ENCODE data around the gene GOLGA8M.
"Not testable (repeated sequence)": the region's sequence is repeated elsewhere in the genome, so short reads cannot be mapped to it uniquely, and the experiment has no call there.

GOLGA8M gene

GRCh38 chr15:28702427-28702826 lies 9.8 kb downstream of the GOLGA8M start:
- H3K36me3 ChIP-seq (replicated peaks); DNase-seq (ENCODE audit: low spot score in 2 of 2); H3K4me1 ChIP-seq; H3K9me3 ChIP-seq; H3K4me3 ChIP-seq; in situ Hi-C loops (cut with MboI; ENCODE audit: low sequenced_read_pairs); H3K27me3 ChIP-seq (ENCODE audit: low read depth): not testable (repeated sequence)

- H3K36me3 ChIP-seq (replicated peaks); H3K9me3 ChIP-seq; DNase-seq (ENCODE audit: low spot score in 2 of 2); in situ Hi-C loops (cut with MboI; ENCODE audit: low sequenced_read_pairs); H3K27me3 ChIP-seq (ENCODE audit: low read depth); H3K4me1 ChIP-seq; H3K4me3 ChIP-seq: not testable (repeated sequence)
These were observed 18.0 kb downstream of the GOLGA8M start for GRCh38 chr15:28694006-28694751.

GRCh38 chr15:28693021-28693420 lies 19.2 kb downstream of the GOLGA8M start:
- H3K36me3 ChIP-seq (replicated peaks); H3K4me3 ChIP-seq; H3K4me1 ChIP-seq; H3K9me3 ChIP-seq; DNase-seq (ENCODE audit: low spot score in 2 of 2); in situ Hi-C loops (cut with MboI; ENCODE audit: low sequenced_read_pairs); H3K27me3 ChIP-seq (ENCODE audit: low read depth): not testable (repeated sequence)

- in situ Hi-C loops (cut with MboI; ENCODE audit: low sequenced_read_pairs); DNase-seq (ENCODE audit: low spot score in 2 of 2): not testable (repeated sequence)
These were observed 38.7 kb downstream of the GOLGA8M start for GRCh38 chr15:28673533-28673932.

GRCh38 chr15:28672122-28672521 lies 40.1 kb downstream of the GOLGA8M start:
- H3K27me3 ChIP-seq (ENCODE audit: low read depth); H3K36me3 ChIP-seq (replicated peaks); DNase-seq (ENCODE audit: low spot score in 2 of 2); in situ Hi-C loops (cut with MboI; ENCODE audit: low sequenced_read_pairs); H3K4me1 ChIP-seq; H3K4me3 ChIP-seq; H3K9me3 ChIP-seq: not testable (repeated sequence)

More at GRCh38 chr15:28673533-28673932, 38.7 kb downstream of the GOLGA8M start:
- H3K4me1 ChIP-seq; H3K36me3 ChIP-seq (replicated peaks); H3K9me3 ChIP-seq; H3K4me3 ChIP-seq; H3K27me3 ChIP-seq (ENCODE audit: low read depth): not testable (repeated sequence)

GRCh38 chr15:28666402-28666801 lies 45.8 kb downstream of the GOLGA8M start:
- DNase-seq (ENCODE audit: low spot score in 2 of 2); H3K9me3 ChIP-seq; in situ Hi-C loops (cut with MboI; ENCODE audit: low sequenced_read_pairs); H3K4me3 ChIP-seq; H3K36me3 ChIP-seq (replicated peaks); H3K27me3 ChIP-seq (ENCODE audit: low read depth); H3K4me1 ChIP-seq: not testable (repeated sequence)

GRCh38 chr15:28664575-28664974 lies 47.6 kb downstream of the GOLGA8M start:
- in situ Hi-C loops (cut with MboI; ENCODE audit: low sequenced_read_pairs), result not testable (repeated sequence)

GRCh38 chr15:28663717-28664116 lies 48.5 kb downstream of the GOLGA8M start:
- H3K36me3 ChIP-seq (replicated peaks); in situ Hi-C loops (cut with MboI; ENCODE audit: low sequenced_read_pairs); DNase-seq (ENCODE audit: low spot score in 2 of 2); H3K4me3 ChIP-seq; H3K4me1 ChIP-seq; H3K9me3 ChIP-seq; H3K27me3 ChIP-seq (ENCODE audit: low read depth): not testable (repeated sequence)

More at GRCh38 chr15:28664575-28664974, 47.6 kb downstream of the GOLGA8M start:
- H3K27me3 ChIP-seq (ENCODE audit: low read depth); DNase-seq (ENCODE audit: low spot score in 2 of 2); H3K4me1 ChIP-seq; H3K9me3 ChIP-seq; H3K36me3 ChIP-seq (replicated peaks); H3K4me3 ChIP-seq: not testable (repeated sequence)

- H3K4me1 ChIP-seq; in situ Hi-C loops (cut with MboI; ENCODE audit: low sequenced_read_pairs); H3K4me3 ChIP-seq; DNase-seq (ENCODE audit: low spot score in 2 of 2); H3K9me3 ChIP-seq; H3K36me3 ChIP-seq (replicated peaks); H3K27me3 ChIP-seq (ENCODE audit: low read depth): not testable (repeated sequence)
These were observed 51.5 kb downstream of the GOLGA8M start for GRCh38 chr15:28660750-28661149.

GRCh38 chr15:28656018-28656360 lies 56.2 kb downstream of the GOLGA8M start:
- H3K27me3 ChIP-seq (ENCODE audit: low read depth); H3K4me3 ChIP-seq; H3K36me3 ChIP-seq (replicated peaks); in situ Hi-C loops (cut with MboI; ENCODE audit: low sequenced_read_pairs); H3K9me3 ChIP-seq; H3K4me1 ChIP-seq; DNase-seq (ENCODE audit: low spot score in 2 of 2): not testable (repeated sequence)

GRCh38 chr15:28655329-28656017 lies 56.7 kb downstream of the GOLGA8M start:
- H3K27me3 ChIP-seq (ENCODE audit: low read depth); in situ Hi-C loops (cut with MboI; ENCODE audit: low sequenced_read_pairs); H3K36me3 ChIP-seq (replicated peaks); H3K4me1 ChIP-seq; H3K9me3 ChIP-seq; H3K4me3 ChIP-seq; DNase-seq (ENCODE audit: low spot score in 2 of 2): not testable (repeated sequence)

- in situ Hi-C loops (cut with MboI; ENCODE audit: low sequenced_read_pairs), result not testable (repeated sequence)
These were observed 58.0 kb downstream of the GOLGA8M start for GRCh38 chr15:28654194-28654593.

GRCh38 chr15:28652538-28652937 lies 59.7 kb downstream of the GOLGA8M start:
- in situ Hi-C loops (cut with MboI; ENCODE audit: low sequenced_read_pairs); H3K27me3 ChIP-seq (ENCODE audit: low read depth); H3K9me3 ChIP-seq; H3K4me3 ChIP-seq; DNase-seq (ENCODE audit: low spot score in 2 of 2); H3K36me3 ChIP-seq (replicated peaks); H3K4me1 ChIP-seq: not testable (repeated sequence)

More at GRCh38 chr15:28654194-28654593, 58.0 kb downstream of the GOLGA8M start:
- not testable (repeated sequence) for H3K27me3 ChIP-seq (ENCODE audit: low read depth); H3K36me3 ChIP-seq (replicated peaks); DNase-seq (ENCODE audit: low spot score in 2 of 2); H3K9me3 ChIP-seq; H3K4me3 ChIP-seq; H3K4me1 ChIP-seq

Data from HAP-1 (cell line).